Stimulated activated CD4-positive, alpha-beta T cell treated with anti-CD3 and anti-CD28 coated beads, Interleukin-12 subunit alpha, Interleukin-12 subunit beta, amount 100 ng/mL, for 4 hours (primary cell): ENCODE measurements around the gene TRAF3IP1.
"Not testable (repeated sequence)": the region's sequence is repeated elsewhere in the genome, so short reads cannot be mapped to it uniquely, and the experiment has no call there.

Experiments
- DNase-seq: peaks from one replicate; pipeline ENCODE4 v3.0.0-alpha.2; 2020

TRAF3IP1 gene

GRCh38 chr2:238433300-238433915, 113.1 kb downstream of the TRAF3IP1 start:
- DNase-seq, result no peak

DNA sequence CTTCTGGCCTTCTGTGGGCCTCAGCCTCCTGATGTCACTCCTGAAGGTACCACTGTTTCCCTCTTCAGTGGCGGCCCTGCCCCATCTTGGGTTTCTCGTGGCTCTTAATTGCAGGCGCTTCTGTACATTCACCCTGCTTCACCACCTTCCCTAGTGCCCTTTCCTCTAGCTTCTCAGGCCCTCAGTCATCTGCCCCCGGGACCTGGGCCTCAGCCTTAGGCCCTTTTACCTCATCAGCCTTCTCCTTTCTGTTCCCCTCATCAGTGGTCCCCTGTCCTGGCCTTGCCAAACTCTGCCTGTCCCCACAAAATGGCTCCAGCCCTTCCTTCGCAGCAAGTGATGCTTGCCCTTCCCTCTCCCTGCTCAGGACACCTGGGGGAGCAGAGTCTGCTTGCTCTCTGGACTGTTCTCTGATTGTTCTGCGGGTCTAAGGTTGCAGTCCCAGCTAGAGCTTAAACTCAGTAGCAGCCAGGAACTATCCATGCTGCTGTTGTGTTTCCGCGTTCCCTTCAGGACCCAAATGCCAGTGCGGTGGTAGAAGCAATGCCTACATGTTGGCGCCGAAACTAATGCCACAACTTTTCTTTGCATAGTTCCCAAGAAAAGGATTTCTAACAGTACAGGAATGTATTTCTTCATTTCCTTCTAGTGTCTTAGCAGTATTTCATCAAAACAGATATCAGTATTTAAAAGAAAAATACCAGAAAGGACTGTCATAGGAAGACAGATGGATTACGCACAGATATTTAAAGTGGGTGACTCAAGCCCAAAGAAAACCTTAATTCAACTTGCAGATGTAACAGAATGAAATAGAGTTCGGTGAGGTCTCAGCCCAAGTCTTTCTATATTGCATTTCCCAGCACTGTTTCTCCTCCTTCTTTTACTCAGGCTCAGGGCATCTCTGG, 113.9 kb downstream of the TRAF3IP1 start:
- DNase-seq, result no peak

DNA sequence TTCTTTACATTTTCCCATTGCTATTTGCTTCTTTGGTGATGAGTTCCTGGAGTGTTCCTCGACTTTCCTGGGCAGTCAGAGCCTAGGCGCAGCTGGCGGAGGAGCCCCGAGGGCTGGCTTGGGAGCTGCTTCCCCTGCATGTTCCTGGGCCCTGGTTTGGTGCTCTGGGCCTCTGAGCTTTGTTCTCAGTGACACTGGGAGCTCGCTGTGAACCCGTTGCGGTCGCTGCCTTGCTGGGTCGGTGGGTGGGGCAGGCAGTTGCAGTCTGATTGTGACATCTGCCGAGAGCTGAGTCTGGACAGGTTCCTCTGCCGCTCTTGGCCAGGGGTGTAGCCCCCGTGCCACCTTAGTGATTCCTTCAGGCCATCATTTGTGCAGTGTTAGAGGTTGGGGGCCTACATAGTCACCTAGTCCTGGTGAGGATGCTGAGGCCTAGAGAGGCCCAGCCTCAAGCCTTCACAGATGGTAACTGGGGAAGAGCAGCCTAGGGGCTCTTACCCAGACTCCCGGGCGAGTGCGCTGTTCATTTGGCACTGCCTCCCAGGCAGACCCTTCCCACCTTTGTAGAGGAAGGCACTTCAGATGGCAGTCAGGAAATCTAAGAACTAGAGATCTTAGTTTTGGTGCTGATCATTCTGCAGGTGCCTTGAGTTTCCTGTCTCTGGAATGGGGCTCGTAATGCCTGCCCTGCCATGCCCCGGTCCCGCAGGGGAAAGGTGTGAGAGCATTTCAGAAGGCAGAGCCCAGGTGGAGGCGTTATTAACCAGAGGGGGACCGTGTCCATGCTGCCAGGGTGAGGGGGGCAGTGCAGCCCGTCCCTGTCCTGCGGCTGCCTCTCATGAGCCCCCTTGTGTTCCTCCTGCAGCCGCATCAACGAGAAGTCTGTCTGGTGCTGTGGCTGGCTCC, 114.8 kb downstream of the TRAF3IP1 start:
- DNase-seq, result no peak

- no peak for DNase-seq
Observed at GRCh38 chr2:238435752-238436096, 115.4 kb downstream of the TRAF3IP1 start.

GRCh38 chr2:238438856-238439849, 118.8 kb downstream of the TRAF3IP1 start:
- DNase-seq, result peak; percentile 45

- DNase-seq, result no peak
Observed at GRCh38 chr2:238439917-238440316, 119.6 kb downstream of the TRAF3IP1 start.

DNA sequence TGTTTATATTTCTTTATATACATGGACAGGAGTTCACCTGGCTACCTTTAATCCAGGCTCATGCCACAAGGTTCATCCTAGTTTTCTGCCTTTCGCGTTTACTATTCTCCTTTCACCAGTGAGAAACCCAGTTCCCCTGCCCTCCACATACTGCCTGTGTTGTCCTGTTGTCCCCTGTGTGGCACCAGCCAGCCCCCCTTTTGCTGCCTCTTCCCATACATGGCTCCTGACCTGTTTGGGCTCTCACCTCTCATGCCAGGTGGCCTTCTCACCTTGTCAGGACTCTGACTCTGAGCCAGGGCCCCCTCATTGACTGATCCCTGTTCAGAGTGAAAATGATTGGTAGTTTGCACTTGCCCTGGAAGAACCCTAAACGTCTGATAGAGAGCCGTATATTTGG, 120.0 kb downstream of the TRAF3IP1 start:
- DNase-seq, result no peak

GRCh38 chr2:238440767-238441166, 120.4 kb downstream of the TRAF3IP1 start:
- DNase-seq, result no peak

GRCh38 chr2:238441262-238442114, 121.2 kb downstream of the TRAF3IP1 start:
- no peak for DNase-seq

DNA sequence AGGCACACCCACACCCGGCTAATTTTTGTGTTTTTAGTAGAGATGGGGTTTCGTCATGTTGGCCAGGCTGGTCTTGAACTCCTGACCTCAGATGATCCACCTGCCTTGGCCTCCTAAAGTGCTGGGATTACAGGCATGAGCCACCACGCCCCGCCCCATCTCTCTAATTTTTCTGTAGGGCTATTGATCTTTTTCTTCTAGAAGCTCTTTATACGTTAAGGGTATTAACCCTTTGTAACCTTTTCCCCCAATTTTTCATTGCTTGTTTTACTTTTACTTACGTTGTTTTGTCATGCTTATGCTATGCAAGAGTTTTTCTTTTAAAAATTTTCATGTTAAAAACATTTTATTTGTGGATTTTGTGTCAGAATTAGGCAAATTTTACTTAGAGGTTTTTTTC, 121.9 kb downstream of the TRAF3IP1 start:
- not testable (repeated sequence) for DNase-seq

DNA sequence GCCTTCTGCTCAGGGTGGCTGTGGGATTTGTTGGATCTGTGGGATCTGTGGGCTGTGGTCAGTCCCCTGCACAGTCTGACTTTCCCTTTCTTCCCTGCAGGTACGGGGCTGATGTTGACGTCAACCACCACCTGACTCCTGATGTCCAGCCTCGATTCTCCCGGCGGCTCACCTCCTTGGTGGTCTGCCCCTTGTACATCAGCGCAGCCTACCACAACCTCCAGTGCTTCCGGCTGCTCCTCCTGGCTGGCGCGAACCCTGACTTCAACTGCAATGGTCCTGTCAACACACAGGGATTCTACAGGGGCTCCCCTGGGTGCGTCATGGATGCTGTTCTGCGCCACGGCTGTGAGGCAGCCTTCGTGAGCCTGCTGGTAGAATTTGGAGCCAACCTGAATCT, 123.9 kb downstream of the TRAF3IP1 start:
- no peak for DNase-seq

DNA sequence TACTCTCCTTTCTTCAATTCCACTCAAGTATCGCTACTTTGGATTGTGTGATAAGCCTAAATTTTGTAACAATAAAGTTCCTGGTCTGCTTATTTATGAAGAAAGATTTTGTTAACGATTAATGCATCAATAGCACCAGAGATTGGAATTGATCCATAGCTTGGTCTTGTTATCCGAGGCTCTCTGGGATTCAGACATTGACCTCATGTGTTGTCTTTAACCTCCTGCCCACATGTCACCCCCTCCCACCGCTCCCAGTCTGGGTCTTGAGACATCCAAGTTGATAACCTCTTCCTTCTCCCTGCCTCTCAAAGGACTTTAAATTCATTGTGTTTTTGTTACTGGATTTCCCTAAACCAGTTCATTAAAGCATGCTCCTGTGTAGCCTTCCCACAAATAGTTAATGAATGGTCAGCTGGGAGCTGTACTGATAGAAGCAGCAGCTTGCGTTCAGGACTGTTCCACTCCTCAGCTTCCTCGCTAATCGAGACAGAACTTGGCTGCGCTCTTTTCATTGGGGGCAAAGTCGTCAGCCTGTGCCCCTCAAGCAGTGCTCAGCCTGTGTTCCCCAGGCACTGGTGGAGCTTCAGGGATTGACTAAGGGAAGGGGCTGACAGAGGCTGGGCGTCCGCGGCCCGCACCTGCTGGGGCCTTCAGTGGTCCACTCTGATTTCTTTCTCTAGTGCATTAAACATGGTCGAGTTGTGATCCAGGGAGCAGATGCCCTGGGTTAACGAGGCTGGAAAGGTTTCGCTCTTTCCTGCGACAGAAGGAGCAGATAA, 125.3 kb downstream of the TRAF3IP1 start:
- no peak for DNase-seq

- DNase-seq, result no peak
Observed at GRCh38 chr2:238446371-238446770, 126.1 kb downstream of the TRAF3IP1 start.

GRCh38 chr2:238448031-238448955, 128.0 kb downstream of the TRAF3IP1 start:
- DNase-seq, result no peak

DNA sequence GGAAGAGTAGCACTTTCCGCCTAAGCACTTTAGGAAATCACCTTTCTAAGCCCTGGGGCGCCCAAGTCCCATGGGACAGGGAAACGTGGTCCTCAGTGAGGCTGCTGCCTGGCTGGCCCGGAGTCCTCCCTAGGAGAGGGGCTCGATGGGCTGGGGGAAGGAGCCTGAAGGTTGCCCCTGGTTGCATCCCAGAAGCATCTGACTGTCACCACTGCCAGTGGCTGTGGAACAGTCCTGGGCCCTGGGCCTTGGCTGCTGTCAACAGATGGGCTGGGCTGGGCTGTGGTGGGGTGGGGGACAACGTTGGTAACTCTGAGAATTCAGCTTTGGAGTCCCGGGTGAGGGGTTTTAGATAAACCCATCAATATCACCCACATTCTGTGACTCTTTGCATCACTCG, 128.9 kb downstream of the TRAF3IP1 start:
- no peak for DNase-seq

DNA sequence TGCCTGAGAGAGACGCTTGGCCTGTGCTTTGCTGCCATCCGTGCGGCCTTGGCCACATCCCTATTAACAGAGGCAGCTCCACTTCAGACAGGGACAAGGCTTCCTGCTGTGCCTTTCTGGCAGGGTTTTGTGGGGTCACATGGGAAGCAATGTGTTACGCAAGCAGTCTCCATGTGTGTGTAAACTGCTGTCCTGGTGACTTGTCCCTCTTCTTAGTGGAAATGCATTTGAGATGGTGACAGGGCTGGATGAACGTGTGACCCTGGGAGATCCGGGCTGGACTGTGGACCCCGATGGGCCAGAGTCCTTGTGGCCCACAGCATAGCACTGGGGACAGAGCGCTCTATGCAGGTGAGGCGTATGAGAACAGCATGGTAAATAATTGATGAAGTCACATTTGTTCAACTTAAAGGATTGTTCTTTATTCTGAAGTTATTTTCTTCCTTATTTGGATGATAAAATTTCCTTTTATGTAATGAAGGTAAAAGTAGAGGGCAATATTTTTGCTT, 129.6 kb downstream of the TRAF3IP1 start:
- no peak for DNase-seq

DNA sequence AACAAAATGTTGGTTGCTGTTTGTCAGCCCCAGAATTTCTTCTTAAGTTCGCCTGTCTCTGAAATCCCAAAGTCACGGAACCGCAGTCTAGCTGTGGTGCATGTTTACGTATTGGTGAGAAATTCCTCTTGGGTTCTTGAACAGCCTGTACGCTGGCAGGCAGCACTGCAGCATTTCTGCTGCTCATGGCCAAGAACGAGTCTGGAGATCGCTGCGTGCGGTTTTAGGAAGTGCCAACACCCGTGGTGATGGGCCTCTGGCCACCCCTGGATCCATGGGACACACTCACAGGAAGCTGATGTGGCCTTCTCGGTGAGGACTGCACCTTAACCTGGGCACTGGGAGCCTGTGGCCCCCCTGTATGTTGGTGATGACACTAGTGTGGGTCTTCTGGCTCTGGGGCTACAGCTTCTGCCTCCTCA, 130.1 kb downstream of the TRAF3IP1 start:
- no peak for DNase-seq
